SHP77 treated with DMSO at 0.1 percent for 48 hours (cell line): ENCODE data around the gene BAD.
"Not testable (repeated sequence)": the region's sequence is repeated elsewhere in the genome, so short reads cannot be mapped to it uniquely, and the experiment has no call there.

Source experiments
- DNase-seq: peaks from one replicate; lab custom pipeline; 2025; lab: John Stamatoyannopoulos, UW

Gene BAD

GRCh38 chr11:64256300-64256699 is 28.2 kb downstream of the BAD start:
- DNase-seq: no peak

DNA sequence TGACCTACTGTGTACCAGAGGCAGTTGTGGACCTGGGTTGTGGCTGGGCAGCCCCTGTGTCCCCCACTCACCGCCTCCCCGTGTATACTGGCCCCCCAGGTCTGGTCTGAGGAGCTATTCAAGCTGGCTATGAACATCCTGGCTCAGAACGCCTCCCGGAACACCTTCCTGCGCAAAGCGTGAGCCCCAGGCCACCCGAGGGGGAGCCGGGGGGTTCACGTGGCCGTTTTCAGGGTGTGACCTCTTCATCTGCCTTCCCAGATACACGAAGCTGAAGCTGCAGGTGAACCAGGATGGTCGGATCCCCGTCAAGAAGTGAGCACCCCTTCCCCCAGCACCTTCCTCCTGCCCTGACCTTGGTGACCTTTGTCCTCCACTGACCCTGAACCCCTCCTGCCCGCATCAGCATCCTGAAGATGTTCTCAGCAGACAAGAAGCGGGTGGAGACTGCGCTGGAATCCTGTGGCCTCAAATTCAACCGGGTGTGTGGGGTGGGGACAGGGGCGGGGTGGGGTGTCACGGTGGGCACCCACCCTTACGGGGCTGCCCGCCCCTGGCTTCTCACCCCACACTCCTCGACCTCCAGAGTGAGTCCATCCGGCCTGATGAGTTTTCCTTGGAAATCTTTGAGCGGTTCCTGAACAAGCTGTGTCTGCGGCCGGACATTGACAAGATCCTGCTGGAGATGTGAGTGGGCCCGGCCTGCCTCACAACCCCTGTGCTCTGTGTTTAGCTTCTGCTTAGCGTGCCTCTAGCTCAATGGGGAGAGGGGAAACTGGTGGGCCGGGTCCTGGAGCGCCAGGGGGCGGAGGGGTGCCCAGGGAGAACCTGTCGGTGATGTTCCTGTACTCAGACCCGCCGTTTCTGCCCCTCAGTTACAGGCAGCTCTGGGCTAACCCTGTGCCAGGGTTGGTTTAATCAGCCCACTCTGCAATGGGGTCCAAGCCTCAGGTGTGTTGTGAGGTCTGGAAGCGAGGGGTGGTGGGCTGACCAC is 29.0 kb downstream of the BAD start:
- DNase-seq: no peak

DNA sequence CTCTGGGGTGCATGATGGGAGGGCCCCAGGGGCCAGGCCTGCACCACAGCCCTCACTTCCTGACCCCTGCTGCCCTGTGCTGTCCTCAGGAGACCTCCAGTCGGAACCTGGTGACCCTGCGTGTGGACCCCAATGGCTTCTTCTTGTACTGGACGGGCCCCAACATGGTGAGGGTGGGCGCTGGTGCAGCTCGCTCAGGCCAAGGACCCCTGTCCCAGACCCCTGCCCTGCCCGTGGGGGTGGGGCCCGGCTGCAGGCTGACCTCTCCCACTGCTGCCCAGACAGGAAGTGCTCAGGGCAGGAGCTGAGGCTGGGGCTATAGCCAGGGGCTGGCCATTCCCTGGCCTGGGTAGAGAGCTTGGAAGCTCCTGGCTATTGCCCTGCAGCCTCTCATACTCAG is 30.1 kb downstream of the BAD start:
- DNase-seq: no peak

GRCh38 chr11:64253481-64253880 is 31.0 kb downstream of the BAD start:
- DNase-seq: no peak

DNA sequence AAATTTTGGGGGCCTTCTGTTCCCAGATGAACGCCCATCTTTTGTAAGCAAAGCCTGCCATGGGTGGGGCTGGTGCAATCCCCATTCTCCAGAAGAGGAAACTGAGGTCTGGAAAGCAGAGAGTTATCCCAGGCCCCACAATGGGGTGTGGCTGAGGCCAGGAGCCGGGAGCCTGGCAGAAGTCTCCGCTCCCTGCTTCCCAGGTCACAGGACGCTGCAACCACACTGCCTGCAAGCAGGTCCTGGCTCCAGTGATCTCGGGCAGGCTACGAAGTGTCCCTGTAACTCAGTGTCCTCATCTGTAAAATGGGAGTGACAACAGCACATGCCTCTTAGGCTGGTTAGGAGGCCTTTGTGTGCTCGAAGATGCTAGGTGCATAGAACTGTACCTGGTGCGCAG is 31.4 kb downstream of the BAD start:
- DNase-seq: no peak

GRCh38 chr11:64252003-64252872 is 32.2 kb downstream of the BAD start:
- DNase-seq: no peak

DNA sequence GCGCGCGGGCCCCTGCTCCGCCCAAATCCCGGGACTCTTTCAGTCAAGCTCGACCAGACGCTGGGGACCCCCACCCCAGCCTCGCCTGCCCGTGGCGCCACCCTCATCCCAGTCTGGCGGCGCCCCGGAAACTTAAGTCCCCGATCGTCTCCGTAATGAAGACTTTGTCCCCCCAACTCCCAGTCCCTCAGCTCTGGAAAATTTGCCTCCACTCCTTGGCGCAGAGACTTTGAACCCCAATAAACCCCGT is 32.8 kb downstream of the BAD start:
- no peak for DNase-seq

- DNase-seq: no peak
Observed at GRCh38 chr11:64251016-64251752, 33.3 kb downstream of the BAD start, which contains the start of gene PLCB3. Gene PLCB3 (plus strand): TSS chr11:64251530. CDS start chr11:64251650, 120 bp downstream.

GRCh38 chr11:64250415-64251015 is 34.0 kb downstream of the BAD start:
- DNase-seq: no peak

DNA sequence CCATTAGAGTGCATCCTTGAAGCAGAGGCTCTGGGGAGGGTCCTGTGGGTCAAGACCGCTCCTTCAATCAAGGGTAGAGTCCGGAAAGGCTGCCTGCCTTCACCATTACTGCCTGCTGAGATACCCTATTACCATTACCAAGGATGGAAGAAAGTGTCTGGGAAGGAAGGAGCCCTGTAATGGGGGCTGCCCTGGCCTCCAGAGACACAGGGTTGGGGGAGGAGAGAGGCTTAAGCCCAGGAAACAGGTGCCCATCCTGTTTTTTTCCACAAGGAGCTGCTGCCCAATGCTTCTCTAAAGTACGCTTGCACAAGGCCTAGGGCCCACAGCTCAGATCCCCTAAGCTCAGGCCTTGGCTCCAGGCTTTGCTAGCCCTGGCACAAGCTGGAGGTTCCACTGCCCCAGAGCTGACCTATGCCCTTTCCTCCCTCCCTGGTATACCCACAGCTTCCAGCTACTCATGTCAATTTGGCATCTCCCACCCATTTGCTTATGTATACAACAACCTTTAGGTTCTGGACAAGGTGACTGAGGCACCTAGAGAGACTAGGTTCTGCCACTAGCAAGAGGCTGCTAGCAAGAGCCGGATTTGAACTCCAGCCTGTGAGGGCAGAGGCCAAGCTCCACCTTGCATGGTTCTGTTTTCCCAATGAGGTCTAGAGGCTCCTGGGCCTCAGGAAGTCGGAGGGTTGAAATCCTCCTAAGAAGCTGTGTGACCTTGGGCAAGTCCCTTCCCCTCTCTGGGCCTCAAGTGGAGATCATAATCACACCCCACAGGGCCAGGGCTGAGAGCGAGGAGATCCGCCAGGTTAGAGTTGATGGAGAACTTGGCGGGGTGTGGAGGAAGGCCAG is 34.7 kb downstream of the BAD start:
- no peak for DNase-seq

- no peak for DNase-seq
Observed at GRCh38 chr11:64249038-64249437, 35.4 kb downstream of the BAD start.

DNA sequence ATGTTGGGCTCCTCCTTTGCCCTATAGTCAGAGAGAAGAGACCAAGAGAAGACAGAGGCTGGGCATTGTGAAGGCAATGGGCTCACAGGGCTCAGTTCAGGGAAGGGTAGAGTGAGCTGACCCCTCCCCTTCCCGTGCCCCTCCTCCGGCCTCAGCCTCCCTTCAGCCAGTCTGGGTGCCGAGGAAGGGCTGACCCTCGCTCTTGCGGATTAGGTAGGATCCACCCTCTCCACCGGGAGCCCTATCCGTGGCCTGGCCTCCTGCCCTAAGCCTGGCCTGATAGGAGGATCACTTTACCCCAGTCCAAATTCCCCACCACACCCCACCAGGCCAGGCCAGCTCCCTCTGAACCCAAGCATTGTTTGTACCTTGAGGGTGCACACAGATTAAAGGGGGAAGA is 35.9 kb downstream of the BAD start:
- DNase-seq: no peak

DNA sequence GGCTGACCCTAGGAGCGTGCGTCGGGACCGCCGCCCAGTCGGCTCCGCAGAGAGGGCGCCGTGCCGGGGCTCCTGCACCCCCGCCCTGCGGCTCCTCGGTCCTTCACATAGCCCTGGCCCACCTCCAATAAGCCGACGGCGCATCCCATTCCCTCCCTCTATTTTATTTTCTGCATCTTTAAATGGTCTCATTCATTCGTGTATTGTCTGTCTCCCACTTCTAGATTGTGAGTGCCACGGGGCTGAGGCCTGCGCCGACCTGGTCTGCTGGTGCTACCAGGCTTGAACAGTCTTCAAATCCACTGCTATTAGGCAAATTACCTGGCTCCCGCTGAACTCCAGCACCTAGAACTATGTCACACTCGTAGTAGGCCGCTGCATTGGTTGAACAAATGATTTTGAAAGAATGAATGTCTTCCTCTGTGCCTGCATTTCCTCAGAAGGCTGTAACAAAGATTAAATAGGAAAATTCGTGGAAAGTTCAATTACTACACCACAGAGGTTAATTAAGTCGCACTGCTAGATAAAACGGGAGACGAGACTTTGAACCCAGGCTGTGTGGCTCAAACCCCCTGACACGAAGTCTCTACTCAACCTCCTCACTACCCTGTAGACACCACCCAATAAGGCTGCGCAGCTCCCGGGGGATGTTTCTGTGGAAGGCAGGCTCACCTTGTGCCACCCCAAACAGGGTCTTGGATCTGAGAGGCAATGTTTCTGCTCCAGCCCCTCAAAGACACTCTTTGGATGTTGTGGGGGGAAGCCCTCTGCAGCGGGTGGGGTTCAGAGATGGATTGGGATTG is 36.5 kb downstream of the BAD start:
- no peak for DNase-seq

DNA sequence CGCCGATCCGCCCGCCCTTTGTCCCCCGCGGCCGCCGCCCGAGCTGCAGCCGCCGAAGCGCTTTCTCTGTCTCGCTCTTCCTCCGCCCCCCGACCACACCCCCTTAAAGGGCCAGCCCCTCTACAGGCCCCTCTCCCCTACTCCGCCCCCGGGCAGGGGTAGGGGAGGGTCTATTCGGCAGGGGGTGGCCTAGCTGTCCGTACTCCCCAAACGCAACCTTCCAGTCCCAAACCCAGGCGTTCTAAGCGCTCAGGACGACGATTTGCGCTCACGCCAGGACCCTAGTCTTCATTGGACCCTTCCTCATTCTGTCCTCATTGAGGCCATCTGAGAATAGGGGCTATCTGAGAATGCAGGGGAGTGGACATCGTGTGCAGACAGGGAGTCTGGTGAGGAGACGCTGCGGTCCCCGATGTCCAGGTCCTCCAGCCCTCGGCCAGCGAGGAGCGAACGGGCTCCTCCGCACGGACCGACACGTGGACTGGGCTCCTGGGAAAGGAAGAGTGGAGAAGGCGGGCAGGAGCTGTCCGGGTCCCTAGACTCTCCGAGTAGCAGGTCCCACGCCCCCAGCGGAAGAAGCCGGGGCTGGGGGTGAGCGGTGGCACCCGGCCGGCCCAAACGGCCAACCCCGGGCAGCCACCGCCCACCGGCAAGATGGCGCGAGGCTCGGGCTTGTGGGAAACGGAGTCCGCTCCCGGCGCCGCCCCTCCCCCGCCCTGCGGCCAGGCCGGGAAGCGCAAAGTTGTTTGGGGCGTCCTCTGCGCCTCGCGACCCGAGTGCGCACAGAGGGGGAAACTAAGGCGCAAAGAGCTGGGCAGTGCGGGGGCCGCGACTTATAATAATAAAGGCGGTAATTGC is 37.4 kb downstream of the BAD start, which contains the start of gene PPP1R14B:
PPP1R14B (minus strand) TSS at position 73 of the 858 bp plus-strand sequence. CDS start 270 bp downstream, outside the sequence.
- peak; percentile 62 for DNase-seq

GRCh38 chr11:64246621-64246870 is 37.9 kb downstream of the BAD start:
- not testable (repeated sequence) for DNase-seq

DNA sequence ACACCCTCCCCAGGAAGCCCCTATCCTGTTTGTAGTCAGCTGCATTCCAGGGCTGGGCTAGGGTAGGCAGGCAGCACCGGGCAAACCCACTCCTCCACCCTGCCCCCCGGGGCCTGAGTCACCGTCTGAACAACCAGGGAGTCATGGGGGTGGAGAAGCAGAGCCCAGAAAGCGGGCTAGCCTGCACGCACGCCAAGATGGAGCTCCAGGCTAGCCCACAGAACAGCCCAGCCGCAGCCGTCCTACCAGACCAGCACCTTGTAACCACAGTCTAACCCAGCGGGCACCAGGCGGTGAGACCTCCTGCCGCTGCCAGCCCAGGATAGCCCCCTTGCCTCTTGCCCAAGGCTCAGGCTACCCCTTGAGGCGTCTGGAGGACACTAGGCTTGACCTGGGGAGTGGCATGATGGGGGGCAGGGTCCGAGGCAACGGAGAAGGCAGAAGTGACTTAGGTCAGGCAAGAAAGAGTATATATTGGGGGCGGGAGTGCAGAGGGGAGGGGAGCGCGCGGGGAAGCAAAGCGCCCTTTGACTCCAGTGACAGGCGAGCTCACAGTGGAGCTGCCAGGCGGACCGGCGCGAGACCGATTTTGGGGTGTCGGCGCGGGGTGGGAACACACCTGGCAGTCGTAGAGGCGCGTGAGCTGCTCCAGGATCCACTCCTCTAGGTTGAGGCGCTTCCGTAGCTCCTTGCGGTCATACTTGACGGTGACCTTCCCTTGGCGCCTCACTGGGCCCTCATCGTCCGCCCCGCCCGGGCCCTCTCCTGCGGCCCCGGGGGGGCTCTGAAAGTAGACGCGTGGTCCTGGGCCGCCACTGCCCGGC is 38.5 kb downstream of the BAD start:
- DNase-seq: no peak

GRCh38 chr11:64245401-64245796 is 39.1 kb downstream of the BAD start:
- no peak for DNase-seq

DNA sequence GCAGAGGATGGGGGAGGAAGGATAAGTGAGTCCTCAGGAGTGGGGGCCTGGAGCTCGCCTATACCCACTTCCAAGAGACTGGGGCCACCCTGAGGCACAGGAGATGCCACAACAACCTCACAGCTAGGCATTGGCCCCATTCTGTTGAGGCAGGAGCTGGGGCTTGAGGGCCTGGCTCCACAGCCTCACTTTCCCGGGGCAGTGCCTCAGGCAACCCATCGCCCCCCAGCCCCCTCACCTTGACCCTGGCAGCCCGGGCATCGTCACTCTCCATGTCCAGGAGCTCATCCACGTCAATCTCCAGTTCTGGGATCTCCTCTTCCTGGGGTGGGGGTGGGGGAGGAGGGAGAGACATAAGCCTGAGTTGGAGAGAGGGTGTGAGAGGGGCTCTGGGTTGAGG is 39.5 kb downstream of the BAD start:
- no peak for DNase-seq
